HG03575 (cell line): ENCODE results near the gene LCN15.
"Not testable (repeated sequence)": the region's sequence is repeated elsewhere in the genome, so short reads cannot be mapped to it uniquely, and the experiment has no call there.

Experiments used
- ATAC-seq: cut with Tn5 transposase; IDR thresholded peaks from one replicate; pipeline ENCODE4 v1.9.1; 2021; ENCODE audit not compliant: unreplicated experiment, insufficient number of reproducible peaks, low FRiP score; ENCODE audit errors: extremely low read depth

LCN15 gene

GRCh38 chr9:136764301-136764891 is at the start of gene LCN15:
Gene LCN15 (minus strand): TSS chr9:136764518. CDS start chr9:136764488, 30 bp downstream.
- no peak for ATAC-seq

GRCh38 chr9:136808806-136809158 is 44.5 kb upstream of the LCN15 start:
- ATAC-seq, result no peak

- no peak for ATAC-seq
Observed at GRCh38 chr9:136808075-136808805, 43.9 kb upstream of the LCN15 start.

GRCh38 chr9:136807281-136808074 is 43.2 kb upstream of the LCN15 start, which contains the start of gene RABL6:
Gene RABL6 (plus strand): TSS chr9:136807948. CDS start chr9:136808197, 249 bp downstream.
- ATAC-seq, result no peak

- no peak for ATAC-seq
Observed at GRCh38 chr9:136806631-136807201, 42.4 kb upstream of the LCN15 start.

- no peak for ATAC-seq
Observed at GRCh38 chr9:136806067-136806466, 41.7 kb upstream of the LCN15 start.

GRCh38 chr9:136805207-136805740 is 41.0 kb upstream of the LCN15 start:
- ATAC-seq, result no peak

- ATAC-seq, result no peak
Observed at GRCh38 chr9:136804509-136805206, 40.3 kb upstream of the LCN15 start.

- ATAC-seq, result no peak
Observed at GRCh38 chr9:136803551-136804508, 39.5 kb upstream of the LCN15 start.

- not testable (repeated sequence) for ATAC-seq
Observed at GRCh38 chr9:136803009-136803550, 38.8 kb upstream of the LCN15 start.

GRCh38 chr9:136802321-136802720 is 38.0 kb upstream of the LCN15 start:
- no peak for ATAC-seq

- no peak for ATAC-seq
Observed at GRCh38 chr9:136799854-136800657, 35.7 kb upstream of the LCN15 start.

GRCh38 chr9:136799079-136799853 is 34.9 kb upstream of the LCN15 start:
- ATAC-seq, result no peak

GRCh38 chr9:136798708-136799078 is 34.4 kb upstream of the LCN15 start:
- no peak for ATAC-seq

- not testable (repeated sequence) for ATAC-seq
Observed at GRCh38 chr9:136796775-136797347, 32.5 kb upstream of the LCN15 start.
